ENCODE data around the gene JUNB.
"Not testable (repeated sequence)": the region's sequence is repeated elsewhere in the genome, so short reads cannot be mapped to it uniquely, and the experiment has no call there.

The JUNB gene

GRCh38 chr19:12789098-12789903, 2.0 kb upstream of the JUNB start:
- DNase-seq (ENCODE audit: low read depth in 3 of 3) = no peak

GRCh38 chr19:12789904-12790619, 1.2 kb upstream of the JUNB start:
- DNase-seq (ENCODE audit: low read depth in 3 of 3) = peak; percentile 76 to 96 (median 78)

GRCh38 chr19:12790628-12791344, 500 bp upstream of the JUNB start:
- DNase-seq (ENCODE audit: low read depth in 3 of 3) = no peak

GRCh38 chr19:12792051-12792852, 966 bp downstream of the JUNB start:
- DNase-seq (ENCODE audit: low read depth in 3 of 3) = peak in 1 of 3 experiments; percentile 72

- DNase-seq (ENCODE audit: low read depth in 3 of 3) = no peak
These were observed 1.6 kb downstream of the JUNB start for GRCh38 chr19:12792853-12793289.

GRCh38 chr19:12793290-12794195, 2.3 kb downstream of the JUNB start:
- peak; percentile 81 to 90 (median 87) for DNase-seq (ENCODE audit: low read depth in 3 of 3)

GRCh38 chr19:12794196-12794941, 3.1 kb downstream of the JUNB start:
- no peak for DNase-seq (ENCODE audit: low read depth in 3 of 3)

GRCh38 chr19:12794971-12795381, 3.7 kb downstream of the JUNB start:
- DNase-seq (ENCODE audit: low read depth in 3 of 3) = no peak

GRCh38 chr19:12796146-12797071, 5.1 kb downstream of the JUNB start:
- DNase-seq (ENCODE audit: low read depth in 3 of 3) = peak in 1 of 3 experiments; percentile 69

GRCh38 chr19:12797141-12797587, 5.9 kb downstream of the JUNB start:
- DNase-seq (ENCODE audit: low read depth in 3 of 3) = no peak

- not testable (repeated sequence) for DNase-seq (ENCODE audit: low read depth in 3 of 3)
These were observed 6.3 kb downstream of the JUNB start for GRCh38 chr19:12797607-12798006.

GRCh38 chr19:12799742-12800465, 8.6 kb downstream of the JUNB start:
- no peak for DNase-seq (ENCODE audit: low read depth in 3 of 3)

GRCh38 chr19:12800466-12800770, 9.1 kb downstream of the JUNB start:
- DNase-seq (ENCODE audit: low read depth in 3 of 3) = no peak

GRCh38 chr19:12800923-12801465, 9.7 kb downstream of the JUNB start:
- DNase-seq (ENCODE audit: low read depth in 3 of 3) = no peak

- DNase-seq (ENCODE audit: low read depth in 3 of 3) = peak in 1 of 3 experiments; percentile 78
These were observed 10.4 kb downstream of the JUNB start, which contains the start of the genes PRDX2 and THSD8 for GRCh38 chr19:12801466-12802266. PRDX2 (minus strand) TSS chr19:12801800; CDS start chr19:12801261, 539 bp downstream. THSD8 (plus strand) TSS chr19:12802069; CDS start chr19:12802072, 3 bp downstream.

- DNase-seq (ENCODE audit: low read depth in 3 of 3) = no peak
These were observed 11.2 kb downstream of the JUNB start for GRCh38 chr19:12802267-12803106.

Measured in stimulated activated CD4-positive, alpha-beta T cell treated with anti-CD3 and anti-CD28 coated beads, TNF-alpha, amount 100 ng/mL, for 24 hours (primary cell).